A549 (cell line): ENCODE measurements around the gene LCE3D. TPM values are rescaled to one million over a fixed set of nuclear protein-coding genes. Genes with fewer than 3 reads are reported as not detected.

Experiments used
- ATAC-seq, 2 experiments: fragments of 200-7000 bp in 1 of 2; fragments of >200 bp in 1 of 2; cut with Nextera tagmentation in 1 of 2; cut with Tn5 transposase in 1 of 2; 3 replicates each; pipeline versions ENCODE4 v1.8.0 to v1.9.1; 2018 to 2020; ENCODE audit warnings: mild to moderate bottlenecking in 1 of 2, moderate library complexity in 1 of 2
- CTCF ChIA-PET: fragments of 300-600 bp; sonication (Branson Sonifier 250); formaldehyde crosslinking; extraction: SDS; loops from one replicate; lab custom pipeline; 2021; ENCODE audit warnings: antibody characterized with exemption, inconsistent platforms; lab: Yijun Ruan, JAX
- POLR2A ChIA-PET: fragments of 350-600 bp; formaldehyde crosslinking; extraction: SDS; loops from one replicate; lab custom pipeline; 2021; ENCODE audit warnings: antibody characterized with exemption, inconsistent platforms; lab: Yijun Ruan, JAX
- DNase-seq, 2 experiments: peaks; one replicate each; pipeline versions ENCODE4 v3.0.0 to v3.0.0-alpha.2; 2011 to 2016; ENCODE audit warnings: low read depth in 1 of 2, low spot score in 1 of 2
- FAIRE-seq: peaks from 2 replicates; lab custom pipeline; 2011; peaks lifted over from hg19 to GRCh38; lab: Jason Lieb, UNC
- H3K27ac ChIP-seq, 2 experiments: fragments of >200 bp; sonication (Bioruptor Twin); formaldehyde crosslinking; 3 replicates each; pipeline ENCODE4 v1.5.1; 2016 to 2017
- H3K4me1 ChIP-seq: fragments of >200 bp; sonication (Bioruptor Twin); formaldehyde crosslinking; 3 replicates; pipeline ENCODE4 v1.6.1; 2016
- H3K4me2 ChIP-seq: fragments of >200 bp; sonication (Bioruptor Twin); formaldehyde crosslinking; 3 replicates; pipeline ENCODE4 v1.6.1; 2016
- H3K4me3 ChIP-seq: fragments of >200 bp; sonication (Bioruptor Twin); formaldehyde crosslinking; 3 replicates; pipeline ENCODE4 v1.5.1; 2016
- H3K9me3 ChIP-seq: fragments of >200 bp; sonication (Bioruptor Twin); formaldehyde crosslinking; 3 replicates; pipeline ENCODE4 v1.6.1; 2016
- CBX2 ChIP-seq: fragments of 200-600 bp; sonication (generic); IDR thresholded peaks from 2 replicates; pipeline ENCODE4 v1.6.1; 2016; ENCODE audit warnings: low read depth, mild to moderate bottlenecking, borderline replicate concordance
- CBX8 ChIP-seq: fragments of 200-600 bp; sonication (generic); IDR thresholded peaks from 2 replicates; pipeline ENCODE4 v1.6.1; 2016
- CEBPB ChIP-seq, 2 experiments: fragments of >200 bp in 1 of 2; sonication (Bioruptor Twin) in 1 of 2; formaldehyde crosslinking in 1 of 2; IDR thresholded peaks; 2 replicates each; pipeline ENCODE4 v1.6.1; 2012 to 2016
- CTCF ChIP-seq: fragments of >200 bp; sonication (Bioruptor Twin); formaldehyde crosslinking; IDR thresholded peaks from 3 replicates; pipeline ENCODE4 v1.5.1; 2016
- E2F6 ChIP-seq: IDR thresholded peaks from 2 replicates; pipeline ENCODE4 v1.6.1; 2012; ENCODE audit warnings: low read depth, borderline replicate concordance
- EHF ChIP-seq: fragments of 250-450 bp; sonication (Bioruptor Pico); IDR thresholded peaks from 2 replicates; pipeline ENCODE4 v1.5.0; 2020; ENCODE audit warnings: mild to moderate bottlenecking
- ELK1 ChIP-seq: fragments of 150-350 bp; IDR thresholded peaks from 2 replicates; pipeline ENCODE4 v1.6.1; 2014; ENCODE audit warnings: low read depth, mild to moderate bottlenecking, low read length
- FOSB ChIP-seq: fragments of 250-450 bp; sonication (Bioruptor Pico); IDR thresholded peaks from 2 replicates; pipeline ENCODE4 v1.5.0; 2020; ENCODE audit warnings: mild to moderate bottlenecking, moderate library complexity
- FOXS1 ChIP-seq: fragments of 250-450 bp; sonication (Bioruptor Pico); IDR thresholded peaks from 2 replicates; pipeline ENCODE4 v1.5.0; 2020; ENCODE audit warnings: mild to moderate bottlenecking, moderate library complexity
- GATA3 ChIP-seq: IDR thresholded peaks from 2 replicates; pipeline ENCODE4 v1.6.1; 2012; ENCODE audit warnings: borderline replicate concordance
- HDAC2 ChIP-seq: fragments of 200-600 bp; sonication (generic); IDR thresholded peaks from 2 replicates; pipeline ENCODE4 v1.6.1; 2016
- HMGXB4 ChIP-seq: fragments of 250-450 bp; sonication (Bioruptor Pico); IDR thresholded peaks from 2 replicates; pipeline ENCODE4 v1.5.0; 2021; ENCODE audit warnings: mild to moderate bottlenecking, moderate library complexity, borderline replicate concordance
- HOXB13 ChIP-seq: fragments of 250-450 bp; sonication (Bioruptor Pico); IDR thresholded peaks from 2 replicates; pipeline ENCODE4 v1.5.0; 2020; ENCODE audit warnings: low read depth, mild to moderate bottlenecking, moderate library complexity
- JUN ChIP-seq, 2 experiments: fragments of >200 bp; sonication (Bioruptor Twin); formaldehyde crosslinking; IDR thresholded peaks; 2 replicates in 1 of 2; 3 replicates in 1 of 2; pipeline ENCODE4 v1.6.1; 2016 to 2017
- KDM1A ChIP-seq: fragments of 200-600 bp; sonication (generic); IDR thresholded peaks from 2 replicates; pipeline ENCODE4 v1.6.1; 2016; ENCODE audit warnings: low read depth, mild to moderate bottlenecking
- KDM5A ChIP-seq: fragments of 200-600 bp; sonication (generic); IDR thresholded peaks from 2 replicates; pipeline ENCODE4 v1.6.1; 2016; ENCODE audit warnings: antibody characterized with exemption, mild to moderate bottlenecking
- MAFK ChIP-seq: fragments of 450-650 bp; IDR thresholded peaks from 2 replicates; pipeline ENCODE4 v1.6.1; 2014; ENCODE audit not compliant: partially characterized antibody
- PBX3 ChIP-seq: IDR thresholded peaks from 2 replicates; pipeline ENCODE4 v1.6.1; 2012
- RARB ChIP-seq: fragments of 250-450 bp; sonication (Bioruptor Pico); IDR thresholded peaks from 2 replicates; pipeline ENCODE4 v1.8.0; 2021; ENCODE audit warnings: mild to moderate bottlenecking, moderate library complexity
- RCOR1 ChIP-seq: fragments of 150-350 bp; IDR thresholded peaks from 2 replicates; pipeline ENCODE4 v1.6.1; 2014; ENCODE audit warnings: antibody characterized with exemption, low read length, low read depth
- RNF2 ChIP-seq: fragments of 200-600 bp; sonication (generic); IDR thresholded peaks from 2 replicates; pipeline ENCODE4 v1.6.1; 2016; ENCODE audit warnings: low read depth, mild to moderate bottlenecking, antibody characterized with exemption, moderate library complexity, borderline replicate concordance
- SMC3 ChIP-seq: fragments of >200 bp; sonication (Bioruptor Twin); formaldehyde crosslinking; IDR thresholded peaks from 3 replicates; pipeline ENCODE4 v1.6.1; 2018; ENCODE audit warnings: inconsistent platforms
- SREBF2 ChIP-seq: fragments of 450-650 bp; IDR thresholded peaks from 2 replicates; pipeline ENCODE4 v1.6.1; 2014; ENCODE audit warnings: mild to moderate bottlenecking, moderate library complexity
- TP53 ChIP-seq: fragments of 250-450 bp; sonication (Bioruptor Pico); IDR thresholded peaks from 2 replicates; pipeline ENCODE4 v1.5.0; 2021; ENCODE audit warnings: mild to moderate bottlenecking, moderate library complexity
- ZC3H11A ChIP-seq: fragments of 450-650 bp; IDR thresholded peaks from 2 replicates; pipeline ENCODE4 v1.6.1; 2014; ENCODE audit warnings: antibody characterized with exemption, mild to moderate bottlenecking
- ZNF302 ChIP-seq: fragments of 250-450 bp; sonication (Bioruptor Pico); IDR thresholded peaks from 2 replicates; pipeline ENCODE4 v1.9.0; 2021; ENCODE audit warnings: inconsistent platforms, mild to moderate bottlenecking, moderate library complexity
- ZSCAN20 ChIP-seq: fragments of 250-450 bp; sonication (Bioruptor Pico); IDR thresholded peaks from 2 replicates; pipeline ENCODE4 v1.8.0; 2022; ENCODE audit warnings: mild to moderate bottlenecking, moderate library complexity
- WGBS: methylation state at CpG from one replicate; pipeline ENCODE4 v1.1.6; 2017; ENCODE audit errors: missing lambda C conversion rate; 5-methylcytosine and 5-hydroxymethylcytosine counted together
- polyA plus RNA-seq, 4 experiments: library from polyadenylated mRNA; depleted of rRNA in 3 of 4; stranded (reverse); fragments of >200 nt; fragmentation: RNase III in 1 of 4; extraction: RNeasy Plus Mini Kit Qiagen cat#74134 plus additional on column Dnase treatment in 1 of 4; gene quantifications; 2 replicates in 3 of 4; 3 replicates in 1 of 4; pipeline ENCODE4 v1.2.3, GENCODE V29; 2011 to 2017

The LCE3D gene
- polyA plus RNA-seq, 2 of the 4 experiments (the other 2 are of a cell fraction), result 0.23 to 0.39 TPM

- FAIRE-seq (no peak), DNase-seq (no peak), ATAC-seq (no peak)
- ChIA-PET CTCF (no interaction called here), POLR2A (no interaction called here)
- Histone ChIP-seq H3K4me2 (no peak within 1 kb of the TSS), H3K4me1 (no peaks in the 10 kb centered on the region), H3K4me3 (no peak within 1 kb of the TSS), H3K27ac (no peak within 1 kb of the TSS), H3K9me3 (no peaks in the 10 kb centered on the region)
- no peak for TF ChIP-seq ZSCAN20 (CRISPR knock-in tag)
- TF ChIP-seq TP53 (CRISPR knock-in tag), result no peak
- no peak for TF ChIP-seq KDM5A
- no peak for TF ChIP-seq KDM1A
- TF ChIP-seq CTCF, result no peak
- TF ChIP-seq CEBPB (IDR thresholded peaks at IDR 0.05), result no peak
- TF ChIP-seq GATA3, result no peak
- TF ChIP-seq SREBF2, result no peak
- no peak for TF ChIP-seq HDAC2
- no peak for TF ChIP-seq RCOR1
- TF ChIP-seq RARB (CRISPR knock-in tag), result no peak
- no peak for TF ChIP-seq SMC3
- TF ChIP-seq FOSB, result no peak
- no CpG with 5 or more reads among the region's 1 CpG for WGBS
Measured at GRCh38 chr1:152613511-152613910, 33.2 kb upstream of the LCE3D start, which contains the start of gene LCE3B. TSS of gene LCE3B (plus strand) at chr1:152613811. CDS start at chr1:152613811, 0 bp downstream.

GRCh38 chr1:152599934-152600333 lies 19.6 kb upstream of the LCE3D start, which contains the start of gene LCE3C:
TSS of gene LCE3C (plus strand) at chr1:152600234. CDS start at chr1:152600732, 498 bp downstream.
- ChIA-PET CTCF (no interaction called here), POLR2A (no interaction called here)
- no peak for DNase-seq
- no peaks in the 10 kb centered on the region for H3K9me3 ChIP-seq
- no peak within 1 kb of the TSS for H3K4me3 ChIP-seq
- no peak for ATAC-seq
- FAIRE-seq, result no peak
- no peaks in the 10 kb centered on the region for H3K4me1 ChIP-seq
- no peak within 1 kb of the TSS for H3K4me2 ChIP-seq
- no peak within 1 kb of the TSS for H3K27ac ChIP-seq
- no CpG with 5 or more reads among the region's 4 CpGs for WGBS
- TF ChIP-seq RNF2, result no peak
- TF ChIP-seq RCOR1, result no peak
- TF ChIP-seq ZC3H11A, result no peak
- no peak for TF ChIP-seq ZSCAN20 (CRISPR knock-in tag)
- TF ChIP-seq ZNF302 (CRISPR knock-in tag), result no peak
- TF ChIP-seq EHF, result no peak
- TF ChIP-seq HOXB13 (CRISPR knock-in tag), result no peak
- no peak for TF ChIP-seq CBX2
- TF ChIP-seq, all 56 proteins: peak for 0

- no peak for FAIRE-seq
- Histone ChIP-seq H3K4me1 (no peaks in the 10 kb centered on the region), H3K9me3 (no peaks in the 10 kb centered on the region), H3K4me2 (no peak overlapping the region), H3K4me3 (no peak overlapping the region), H3K27ac (no peak overlapping the region)
- ATAC-seq, result no peak
- TF ChIP-seq JUN (IDR thresholded peaks at IDR 0.05), result no peak
- TF ChIP-seq MAFK, result no peak
- no peak for TF ChIP-seq HDAC2
- no peak for TF ChIP-seq ELK1
- no peak for TF ChIP-seq CTCF
- no peak for TF ChIP-seq HMGXB4 (CRISPR knock-in tag)
- TF ChIP-seq FOXS1 (CRISPR knock-in tag), result no peak
- no peak for TF ChIP-seq PBX3
- TF ChIP-seq E2F6, result no peak
- TF ChIP-seq CBX8, result no peak
- no CpG with 5 or more reads among the region's 2 CpGs for WGBS
- no peak for DNase-seq
- POLR2A ChIA-PET, result no interaction called here
- CTCF ChIA-PET, result no interaction called here
Measured at GRCh38 chr1:152596986-152597385, 16.7 kb upstream of the LCE3D start.
